DLD1 (cell line): ENCODE measurements around the gene PTTG1IP.

Experiments
- in situ Hi-C: cut with HindIII; loops from 2 replicates; pipeline ENCODE4 v1.10.0; 2017; ENCODE audit warnings: low sequenced_read_pairs

The PTTG1IP gene

GRCh38 chr21:44869781-44870747, 3.4 kb downstream of the PTTG1IP start:
- in situ Hi-C loops, result no loop called here

GRCh38 chr21:44868707-44869106, 4.8 kb downstream of the PTTG1IP start:
- in situ Hi-C loops, result no loop called here

- in situ Hi-C loops, result no loop called here
Measured at GRCh38 chr21:44867999-44868700, 5.3 kb downstream of the PTTG1IP start.

GRCh38 chr21:44867464-44867863, 6.0 kb downstream of the PTTG1IP start:
- in situ Hi-C loops, result no loop called here

GRCh38 chr21:44866780-44867179, 6.7 kb downstream of the PTTG1IP start:
- in situ Hi-C loops, result no loop called here

- in situ Hi-C loops, result no loop called here
Measured at GRCh38 chr21:44865561-44866280, 7.8 kb downstream of the PTTG1IP start.

- in situ Hi-C loops, result no loop called here
Measured at GRCh38 chr21:44862869-44863685, 10.4 kb downstream of the PTTG1IP start.

GRCh38 chr21:44858791-44859190, 14.7 kb downstream of the PTTG1IP start:
- in situ Hi-C loops, result no loop called here

- in situ Hi-C loops, result no loop called here
Measured at GRCh38 chr21:44858291-44858690, 15.2 kb downstream of the PTTG1IP start.

- in situ Hi-C loops, result no loop called here
Measured at GRCh38 chr21:44857127-44857892, 16.2 kb downstream of the PTTG1IP start.

GRCh38 chr21:44856131-44856530, 17.4 kb downstream of the PTTG1IP start:
- in situ Hi-C loops, result no loop called here

- in situ Hi-C loops, result no loop called here
Measured at GRCh38 chr21:44855572-44855971, 17.9 kb downstream of the PTTG1IP start.

GRCh38 chr21:44854664-44855446, 18.6 kb downstream of the PTTG1IP start:
- in situ Hi-C loops, result no loop called here

GRCh38 chr21:44854391-44854663, 19.2 kb downstream of the PTTG1IP start:
- in situ Hi-C loops, result no loop called here

- in situ Hi-C loops, result no loop called here
Measured at GRCh38 chr21:44853601-44854390, 19.7 kb downstream of the PTTG1IP start.

GRCh38 chr21:44850905-44851657, 22.4 kb downstream of the PTTG1IP start:
- in situ Hi-C loops, result no loop called here

GRCh38 chr21:44850208-44850800, 23.2 kb downstream of the PTTG1IP start:
- in situ Hi-C loops, result no loop called here
